ENCODE measurements around the gene HOGA1.

Gene HOGA1

DNA sequence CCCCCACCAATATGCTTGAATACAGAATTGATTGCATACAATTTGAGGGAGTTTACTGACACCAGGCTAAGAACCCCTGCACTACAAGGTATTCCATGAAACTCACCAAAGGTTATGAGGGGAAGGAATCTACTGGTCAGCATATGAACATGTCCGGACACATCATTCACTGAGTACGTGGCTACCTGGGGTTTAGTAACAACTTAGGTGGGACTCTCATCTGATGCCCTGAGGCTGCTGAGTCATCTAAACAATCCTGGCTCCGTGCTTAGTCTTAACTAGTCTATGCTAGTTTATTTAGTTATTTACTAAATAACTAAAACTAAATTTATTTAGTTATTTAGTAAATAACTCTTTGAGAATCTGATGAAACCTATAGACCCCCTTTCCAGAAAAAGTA lies 67.6 kb downstream of the HOGA1 start:
- no peak for DNase-seq

DNA sequence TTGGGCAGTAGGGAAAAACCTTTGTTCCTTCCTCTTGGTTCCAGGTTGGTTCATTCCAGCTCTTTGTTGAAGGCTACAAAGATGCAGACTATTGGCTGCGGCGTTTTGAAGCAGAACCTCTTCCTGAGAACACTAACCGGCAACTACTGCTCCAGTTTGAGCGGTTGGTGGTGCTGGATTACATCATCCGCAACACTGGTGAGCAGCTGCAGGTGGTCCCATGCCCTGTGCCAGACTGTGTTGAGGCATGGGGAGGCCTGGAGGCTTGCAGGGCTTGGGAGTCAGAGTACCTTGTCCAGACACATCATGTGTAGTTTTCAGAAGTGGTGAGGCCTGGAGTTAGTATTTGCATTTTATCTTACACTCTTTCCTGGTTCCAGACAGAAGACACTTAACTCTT lies 72.6 kb downstream of the HOGA1 start:
- DNase-seq: no peak

DNA sequence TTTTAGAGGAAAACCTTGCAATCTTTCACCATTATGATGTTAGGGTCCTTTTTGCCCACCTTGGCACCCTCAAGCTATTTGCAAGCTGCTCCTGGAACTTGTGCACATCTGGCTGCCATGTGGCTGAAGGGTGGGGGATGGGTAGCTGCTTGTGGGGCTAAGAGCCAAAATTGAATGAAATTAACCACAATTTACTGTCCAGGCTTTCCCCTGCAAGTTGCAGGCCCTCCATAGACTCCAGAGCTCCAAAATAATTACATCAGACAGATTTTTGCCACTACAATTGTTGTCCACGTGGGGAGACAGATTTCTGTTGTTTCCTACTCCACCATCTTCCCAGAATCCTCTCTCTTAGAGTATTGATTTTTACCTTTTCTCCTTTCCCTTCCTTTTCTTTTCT lies 75.4 kb downstream of the HOGA1 start:
- no peak for DNase-seq
